Uterus (tissue), 4 donors: ENCODE results near the gene ZDHHC8. TPM values are rescaled to one million over a fixed set of nuclear protein-coding genes. Genes with fewer than 3 reads are reported as not detected.
"Not testable (repeated sequence)": the region's sequence is repeated elsewhere in the genome, so short reads cannot be mapped to it uniquely, and the experiment has no call there.

ENCODE experiments used
- DNase-seq, 2 donors: peaks; one replicate each; pipeline ENCODE4 v3.0.0-alpha.2; 2019 to 2020
- H3K27ac ChIP-seq, 2 donors: fragments of 200-600 bp; sonication (generic); 1 replicate in 1 of 2; 2 replicates in 1 of 2; pipeline ENCODE4 v1.5.1; 2016 to 2018
- H3K27me3 ChIP-seq, 2 donors: fragments of 200-600 bp; sonication (generic); one replicate each; pipeline ENCODE4 v1.5.1; 2018 to 2019; ENCODE audit warnings: control low read depth in 1 of 2
- H3K36me3 ChIP-seq, 2 donors: fragments of 200-600 bp; sonication (generic); one replicate each; pipeline ENCODE4 v1.5.1; 2019; ENCODE audit warnings: control low read depth in 1 of 2
- H3K4me1 ChIP-seq, 2 donors: fragments of 200-600 bp; sonication (generic); one replicate each; pipeline ENCODE4 v1.5.1; 2018 to 2019; ENCODE audit warnings: control low read depth in 1 of 2
- H3K4me3 ChIP-seq, 2 donors: fragments of 200-600 bp; sonication (generic); 1 replicate in 1 of 2; 2 replicates in 1 of 2; pipeline ENCODE4 v1.5.1; 2018 to 2019; ENCODE audit warnings: mild to moderate bottlenecking in 1 of 2
- H3K9me3 ChIP-seq, 2 donors: fragments of 200-600 bp; sonication (generic); one replicate each; pipeline ENCODE4 v1.5.1; 2019; ENCODE audit warnings: control low read depth in 1 of 2
- CTCF ChIP-seq, 4 experiments: fragments of 200-600 bp in 2 of 4; fragments of 450-650 bp in 2 of 4; sonication (generic) in 2 of 4; IDR thresholded peaks; one replicate each; pipeline ENCODE4 v1.5.1; 2016 to 2019; ENCODE audit warnings: antibody characterized with exemption in 4 of 4, mild to moderate bottlenecking in 2 of 4, moderate library complexity in 1 of 4
- POLR2A ChIP-seq, 2 donors: fragments of 450-650 bp; IDR thresholded peaks; one replicate each; pipeline ENCODE4 v1.6.1; 2016; ENCODE audit warnings: antibody characterized with exemption in 2 of 2, mild to moderate bottlenecking in 1 of 2, moderate library complexity in 1 of 2
- intact Hi-C: fragments of 100-400 bp; cut with DNase I; formaldehyde crosslinking; loops from one replicate; pipeline ENCODE4 v1.15.1; 2023; ENCODE audit warnings: low total_unique reads
- total RNA-seq, 4 donors: library from RNA; depleted of rRNA in 3 of 4; stranded (reverse); fragments of >200 nt in 3 of 4; gene quantifications; one replicate each; pipeline versions ENCODE4 v1.1.0 to v1.2.4, GENCODE V29; 2014 to 2023
- donor health status: DM: yes; HTN: yes; CAD: no.

ZDHHC8 gene
- total RNA-seq, 4 donors from 2014 or later = 2.4 to 87.9 (median 20.1) TPM

GRCh38 chr22:20156611-20157429 is 25.2 kb downstream of the ZDHHC8 start:
- H3K27ac ChIP-seq = no peak overlapping the region
- DNase-seq = peak; percentile 85 to 87
- H3K4me1 ChIP-seq = no peaks in the 10 kb centered on the region
- H3K9me3 ChIP-seq = no peaks in the 10 kb centered on the region
- no peaks in the 10 kb centered on the region for H3K36me3 ChIP-seq
- H3K4me3 ChIP-seq = no peak overlapping the region
- intact Hi-C loops = loop anchor here (2.0 to 5.0 kb wide), 2 partner anchors 112 to 125 kb away; partner anchors contain the start of gene RTN4R
- no peaks in the 10 kb centered on the region for H3K27me3 ChIP-seq
- TF ChIP-seq CTCF (IDR thresholded peaks at IDR 0.05) (peak; percentile 99 to 100 (median 100)), POLR2A (IDR thresholded peaks at IDR 0.05) (peak in 1 of 2 donors; percentile 33)

- no peak for TF ChIP-seq POLR2A (IDR thresholded peaks at IDR 0.05)
- no peak for TF ChIP-seq CTCF (IDR thresholded peaks at IDR 0.05)
- H3K9me3 ChIP-seq = no peaks in the 10 kb centered on the region
- no peak for DNase-seq
- H3K4me3 ChIP-seq = no peak overlapping the region
- no peaks in the 10 kb centered on the region for H3K4me1 ChIP-seq
- H3K27me3 ChIP-seq = no peaks in the 10 kb centered on the region
- H3K27ac ChIP-seq = no peak overlapping the region
- intact Hi-C loops = loop anchor here (2.0 to 5.0 kb wide), 2 partner anchors 111 to 125 kb away; partner anchors contain the start of gene RTN4R
- H3K36me3 ChIP-seq = no peaks in the 10 kb centered on the region
Measured at GRCh38 chr22:20157430-20158183, 26.0 kb downstream of the ZDHHC8 start.

GRCh38 chr22:20158391-20159036 is 26.9 kb downstream of the ZDHHC8 start:
- H3K27me3 ChIP-seq = no peaks in the 10 kb centered on the region

GRCh38 chr22:20159076-20159475 is 27.5 kb downstream of the ZDHHC8 start:
- Histone ChIP-seq H3K27ac (no peak overlapping the region), H3K9me3 (no peaks in the 10 kb centered on the region), H3K27me3 (no peaks in the 10 kb centered on the region), H3K4me1 (no peaks in the 10 kb centered on the region), H3K36me3 (no peaks in the 10 kb centered on the region), H3K4me3 (no peak overlapping the region)
- no peak for TF ChIP-seq POLR2A (IDR thresholded peaks at IDR 0.05)
- TF ChIP-seq CTCF (IDR thresholded peaks at IDR 0.05) = no peak
- no peak for DNase-seq
- intact Hi-C loops = loop anchor here (5.0 kb wide), 1 partner anchor 123 kb away; no protein-coding TSS in a partner anchor

More at GRCh38 chr22:20158391-20159036, 26.9 kb downstream of the ZDHHC8 start:
- Histone ChIP-seq H3K36me3 (no peaks in the 10 kb centered on the region), H3K9me3 (no peaks in the 10 kb centered on the region), H3K4me3 (no peak overlapping the region), H3K4me1 (no peaks in the 10 kb centered on the region), H3K27ac (no peak overlapping the region)
- intact Hi-C loops = loop anchor here (5.0 kb wide), 1 partner anchor 124 kb away; no protein-coding TSS in a partner anchor
- DNase-seq = no peak
- no peak for TF ChIP-seq CTCF (IDR thresholded peaks at IDR 0.05)
- TF ChIP-seq POLR2A (IDR thresholded peaks at IDR 0.05) = no peak

GRCh38 chr22:20159531-20159930 is 27.9 kb downstream of the ZDHHC8 start:
- H3K36me3 ChIP-seq, DNase-seq: not testable (repeated sequence)
- intact Hi-C loops = loop anchor here (5.0 kb wide), 1 partner anchor 123 kb away; no protein-coding TSS in a partner anchor

More at GRCh38 chr22:20159531-20159930, 27.9 kb downstream of the ZDHHC8 start:
- not testable (repeated sequence) for H3K27me3 ChIP-seq, H3K4me3 ChIP-seq, H3K27ac ChIP-seq, H3K9me3 ChIP-seq, H3K4me1 ChIP-seq
